GM19099 (cell line): ENCODE results near the gene PPP1R3G.

Experiments used
- POLR2A ChIP-seq: IDR thresholded peaks from 3 replicates; pipeline ENCODE4 v1.6.1; 2011; ENCODE audit warnings: low read depth; ENCODE audit not compliant: insufficient read length; ENCODE audit errors: extremely low read depth

Gene PPP1R3G

GRCh38 chr6:5119090-5119951 lies 34.2 kb downstream of the PPP1R3G start:
- TF ChIP-seq POLR2A, result no peak

GRCh38 chr6:5120011-5120410 lies 34.9 kb downstream of the PPP1R3G start:
- no peak for TF ChIP-seq POLR2A

- TF ChIP-seq POLR2A, result no peak
Measured at GRCh38 chr6:5121479-5121878, 36.3 kb downstream of the PPP1R3G start.

- TF ChIP-seq POLR2A, result no peak
Measured at GRCh38 chr6:5121956-5122355, 36.8 kb downstream of the PPP1R3G start.

- no peak for TF ChIP-seq POLR2A
Measured at GRCh38 chr6:5122504-5123112, 37.5 kb downstream of the PPP1R3G start.

GRCh38 chr6:5123296-5124143 lies 38.4 kb downstream of the PPP1R3G start:
- no peak for TF ChIP-seq POLR2A

- TF ChIP-seq POLR2A, result no peak
Measured at GRCh38 chr6:5124526-5124925, 39.4 kb downstream of the PPP1R3G start.

GRCh38 chr6:5125152-5126006 lies 40.2 kb downstream of the PPP1R3G start:
- no peak for TF ChIP-seq POLR2A

GRCh38 chr6:5126214-5126613 lies 41.1 kb downstream of the PPP1R3G start:
- no peak for TF ChIP-seq POLR2A

GRCh38 chr6:5127106-5127687 lies 42.1 kb downstream of the PPP1R3G start:
- TF ChIP-seq POLR2A, result no peak

- no peak for TF ChIP-seq POLR2A
Measured at GRCh38 chr6:5128351-5128750, 43.2 kb downstream of the PPP1R3G start.

GRCh38 chr6:5130135-5130866 lies 45.2 kb downstream of the PPP1R3G start:
- TF ChIP-seq POLR2A, result no peak

- TF ChIP-seq POLR2A, result no peak
Measured at GRCh38 chr6:5132731-5133130, 47.6 kb downstream of the PPP1R3G start.

- no peak for TF ChIP-seq POLR2A
Measured at GRCh38 chr6:5133943-5134342, 48.8 kb downstream of the PPP1R3G start.

GRCh38 chr6:5135788-5136376 lies 50.7 kb downstream of the PPP1R3G start:
- TF ChIP-seq POLR2A, result no peak
